K562 treated with DMSO at 1 percent for 4 hours (cell line): ENCODE data around the gene TM9SF1. TPM values are rescaled to one million over a fixed set of nuclear protein-coding genes. Genes with fewer than 3 reads are reported as not detected.

Experiments
- total RNA-seq: library from RNA; unstranded; fragments of 300-600 nt; gene quantifications from 2 replicates; pipeline ENCODE4 v1.2.3, GENCODE V29; 2022; ENCODE audit not compliant: insufficient read depth

The TM9SF1 gene
- total RNA-seq, 1 experiment from 2014 or later: 22.0 TPM

Other genes starting within 250 kb of the TM9SF1 start
- 80.9 and 94.4 TPM in 2 replicates for gene DHRS4, start 241.7 kb downstream of the TM9SF1 start, total RNA-seq
- gene DHRS4L2, start 206.5 kb downstream of the TM9SF1 start, total RNA-seq: 29.4 and 38.8 TPM in 2 replicates
- gene CARMIL3, start 143.4 kb downstream of the TM9SF1 start, total RNA-seq: 0.24 TPM in 1 of 2 replicates, not detected in the other
- gene CPNE6, start 123.9 kb downstream of the TM9SF1 start, total RNA-seq: not detected in 2 replicates
- 99.4 and 112 TPM in 2 replicates for gene PCK2, start 101.1 kb downstream of the TM9SF1 start, total RNA-seq
- 31.4 and 39.2 TPM in 2 replicates for gene DCAF11, start 80.7 kb downstream of the TM9SF1 start, total RNA-seq
- gene NRL, start 80.5 kb downstream of the TM9SF1 start, total RNA-seq: 3.2 and 4.1 TPM in 2 replicates
- gene FITM1, start 64.8 kb downstream of the TM9SF1 start, total RNA-seq: not detected in 2 replicates
- gene PSME1, start 59.2 kb downstream of the TM9SF1 start, total RNA-seq: 171 and 172 TPM in 2 replicates
- 29.6 and 36.4 TPM in 2 replicates for gene EMC9, start 53.9 kb downstream of the TM9SF1 start, total RNA-seq
- 160 and 167 TPM in 2 replicates for gene PSME2, start 48.8 kb downstream of the TM9SF1 start, total RNA-seq
- 17.0 and 21.3 TPM in 2 replicates for gene RNF31, start 47.9 kb downstream of the TM9SF1 start, total RNA-seq
- 9.3 and 20.9 TPM in 2 replicates for gene IRF9, start 34.2 kb downstream of the TM9SF1 start, total RNA-seq
- 5.1 and 7.1 TPM in 2 replicates for gene REC8, start 23.4 kb downstream of the TM9SF1 start, total RNA-seq
- 23.4 and 27.8 TPM in 2 replicates for gene IPO4, start 6.6 kb downstream of the TM9SF1 start, total RNA-seq
- gene TSSK4, start 10.3 kb upstream of the TM9SF1 start, total RNA-seq: 1.1 and 2.2 TPM in 2 replicates
- gene CHMP4A, start 18.0 kb upstream of the TM9SF1 start, total RNA-seq: 57.8 and 78.5 TPM in 2 replicates
- 7.5 and 10.8 TPM in 2 replicates for gene MDP1, start 20.6 kb upstream of the TM9SF1 start, total RNA-seq
- 140 and 150 TPM in 2 replicates for gene NEDD8, start 36.9 kb upstream of the TM9SF1 start, total RNA-seq
- 55.3 and 68.0 TPM in 2 replicates for gene GMPR2, start 37.5 kb upstream of the TM9SF1 start, total RNA-seq
- 15.0 and 16.1 TPM in 2 replicates for gene TINF2, start 47.2 kb upstream of the TM9SF1 start, total RNA-seq
- gene TGM1, start 67.7 kb upstream of the TM9SF1 start, total RNA-seq: 0.88 and 1.5 TPM in 2 replicates
- 15.3 and 18.0 TPM in 2 replicates for gene RABGGTA, start 76.2 kb upstream of the TM9SF1 start, total RNA-seq
- gene DHRS1, start 104.3 kb upstream of the TM9SF1 start, total RNA-seq: 22.2 and 26.0 TPM in 2 replicates
- gene NOP9, start 104.4 kb upstream of the TM9SF1 start, total RNA-seq: 4.7 and 6.1 TPM in 2 replicates
- not detected in 2 replicates for gene CIDEB, start 112.5 kb upstream of the TM9SF1 start, total RNA-seq
- gene LTB4R2, start 114.7 kb upstream of the TM9SF1 start, total RNA-seq: 2.2 and 6.4 TPM in 2 replicates
- 4.0 and 5.3 TPM in 2 replicates for gene LTB4R, start 116.1 kb upstream of the TM9SF1 start, total RNA-seq
- 0.59 TPM in 1 of 2 replicates, not detected in the other for gene ADCY4, start 139.6 kb upstream of the TM9SF1 start, total RNA-seq
- gene RIPK3, start 144.6 kb upstream of the TM9SF1 start, total RNA-seq: not detected in 2 replicates
- gene NFATC4, start 172.7 kb upstream of the TM9SF1 start, total RNA-seq: 2.9 and 5.1 TPM in 2 replicates
- 0.94 and 1.3 TPM in 2 replicates for gene NYNRIN, start 203.6 kb upstream of the TM9SF1 start, total RNA-seq
- 0.71 TPM in 1 of 2 replicates, not detected in the other for gene CBLN3, start 234.2 kb upstream of the TM9SF1 start, total RNA-seq
- gene KHNYN, start 234.5 kb upstream of the TM9SF1 start, total RNA-seq: 24.9 and 30.8 TPM in 2 replicates
- 51.9 and 69.4 TPM in 2 replicates for gene SDR39U1, start 247.3 kb upstream of the TM9SF1 start, total RNA-seq